HG02981 (cell line): ENCODE data around the gene TRAPPC2.
"Not testable (repeated sequence)": the region's sequence is repeated elsewhere in the genome, so short reads cannot be mapped to it uniquely, and the experiment has no call there.

Experiments
- ATAC-seq: cut with Tn5 transposase; IDR thresholded peaks from one replicate; pipeline ENCODE4 v1.9.1; 2021; ENCODE audit warnings: mild to moderate bottlenecking, moderate library complexity; ENCODE audit not compliant: unreplicated experiment

Gene TRAPPC2

DNA sequence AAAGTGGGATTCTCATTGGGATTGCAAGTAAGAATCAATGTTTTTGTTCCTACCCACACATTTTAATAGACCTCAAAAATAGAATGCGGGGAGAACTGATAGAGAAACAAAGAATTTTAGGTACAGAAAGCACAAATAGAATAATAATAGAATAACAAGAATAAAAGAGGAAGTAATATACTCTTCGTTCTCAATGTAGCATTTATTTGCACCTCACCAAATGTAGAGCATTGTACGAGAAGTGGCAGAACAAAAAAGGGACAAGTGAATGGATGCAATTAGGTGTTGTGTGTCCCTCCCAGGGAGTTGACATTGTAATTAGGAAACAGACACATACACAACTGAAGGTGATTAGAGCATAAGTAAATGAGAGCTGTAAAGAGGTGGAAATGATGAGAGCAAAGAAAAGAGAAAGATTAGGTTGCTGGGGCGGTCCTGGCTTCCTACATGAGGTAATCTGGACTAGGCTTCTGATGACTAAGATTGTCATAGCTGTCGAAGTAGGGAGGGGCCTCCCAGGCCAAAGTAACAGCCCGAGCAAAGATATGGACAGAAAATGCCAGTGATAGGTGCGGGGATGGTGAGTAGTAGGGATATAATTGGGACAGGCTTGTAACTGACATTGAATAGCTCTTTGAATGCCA is 35.1 kb downstream of the TRAPPC2 start:
- peak; percentile 66 for ATAC-seq

GRCh38 chrX:13698432-13698831 is 36.0 kb downstream of the TRAPPC2 start:
- ATAC-seq: no peak

DNA sequence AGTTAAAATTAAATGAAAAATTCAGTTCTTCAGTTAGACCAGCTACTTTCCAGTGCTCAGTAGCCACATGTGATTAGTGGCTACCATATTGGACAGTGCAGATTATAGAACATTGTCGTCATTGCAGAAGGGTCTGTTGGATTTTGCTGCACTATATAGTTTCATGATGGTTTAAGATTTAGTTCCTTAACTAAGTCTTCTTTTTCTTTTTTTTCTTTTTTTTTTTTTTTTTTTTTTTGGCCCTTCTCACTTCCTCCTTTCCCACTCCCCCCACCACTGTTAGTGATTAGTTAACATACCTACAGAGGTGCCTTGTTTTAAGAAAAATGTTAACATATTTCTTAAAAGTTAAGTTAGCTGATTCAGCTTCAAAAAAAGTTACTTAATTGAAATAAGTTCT is 36.4 kb downstream of the TRAPPC2 start:
- ATAC-seq: no peak

DNA sequence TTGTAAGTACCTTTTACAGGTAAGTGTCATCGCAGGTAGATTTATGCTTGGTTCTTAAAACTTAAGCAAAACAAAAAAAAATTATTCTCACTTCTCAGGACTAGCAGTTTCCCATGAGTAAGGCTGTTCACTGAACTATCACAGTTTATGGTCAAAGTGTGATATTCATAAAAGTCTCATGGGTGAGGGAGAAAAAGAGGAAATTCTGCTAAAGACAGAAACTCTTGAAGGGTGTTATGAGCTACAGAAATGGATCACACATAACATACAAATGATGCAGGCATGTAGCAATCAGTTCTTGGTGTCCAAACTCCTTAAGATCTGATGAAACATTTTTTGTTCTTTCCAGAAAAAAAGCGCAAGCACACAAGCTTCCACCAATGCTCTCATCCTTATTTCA is 37.0 kb downstream of the TRAPPC2 start:
- ATAC-seq: peak; percentile 62

DNA sequence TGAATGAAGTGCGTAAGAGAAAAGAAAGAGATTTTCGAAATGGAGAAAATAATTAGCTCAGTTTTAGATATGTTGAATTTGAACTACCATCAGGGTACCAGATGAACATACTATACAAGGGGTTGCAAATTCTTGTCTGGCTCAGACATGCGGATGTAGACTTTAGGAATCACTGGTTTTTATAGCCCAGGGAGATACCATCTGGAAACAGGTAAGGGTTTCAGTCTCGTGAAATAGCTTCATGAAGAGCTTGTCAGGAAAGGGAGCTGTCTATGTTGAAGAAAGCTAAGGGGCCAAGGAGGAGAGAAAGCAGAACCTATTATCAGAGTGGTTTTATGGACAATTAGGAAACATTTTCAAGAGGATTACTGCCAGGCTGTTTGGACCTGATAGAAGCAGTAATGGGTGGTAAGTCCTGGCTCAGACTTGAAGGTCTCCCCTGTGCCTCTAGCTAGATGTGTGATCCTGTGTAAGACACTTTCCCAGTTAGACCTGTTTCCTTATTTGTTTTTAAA is 38.8 kb downstream of the TRAPPC2 start:
- ATAC-seq: no peak

DNA sequence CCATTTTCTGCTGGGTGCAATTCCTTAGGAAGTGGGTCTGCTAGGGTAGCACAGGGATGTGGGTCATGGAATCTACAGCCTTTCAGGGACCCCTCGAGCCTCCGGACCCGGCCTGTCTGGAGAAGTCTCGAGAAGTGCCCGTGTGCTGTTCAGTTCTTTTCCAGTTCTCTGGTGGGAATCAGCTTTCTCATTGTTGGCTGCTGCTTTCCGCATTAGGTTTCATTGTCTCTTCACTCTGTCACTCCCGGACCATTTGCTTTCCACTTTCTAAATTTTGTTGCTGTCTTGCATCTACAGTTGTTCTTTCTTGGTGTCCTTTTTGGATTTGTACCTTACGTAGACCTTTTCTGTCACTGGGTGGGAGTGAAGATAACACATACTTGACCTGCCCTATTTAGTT is 39.4 kb downstream of the TRAPPC2 start:
- ATAC-seq: no peak

GRCh38 chrX:13694359-13694758 is 40.1 kb downstream of the TRAPPC2 start:
- ATAC-seq: no peak

GRCh38 chrX:13693341-13693961 is 41.0 kb downstream of the TRAPPC2 start:
- ATAC-seq: no peak

- ATAC-seq: no peak
Measured at GRCh38 chrX:13692771-13693231, 41.6 kb downstream of the TRAPPC2 start.

DNA sequence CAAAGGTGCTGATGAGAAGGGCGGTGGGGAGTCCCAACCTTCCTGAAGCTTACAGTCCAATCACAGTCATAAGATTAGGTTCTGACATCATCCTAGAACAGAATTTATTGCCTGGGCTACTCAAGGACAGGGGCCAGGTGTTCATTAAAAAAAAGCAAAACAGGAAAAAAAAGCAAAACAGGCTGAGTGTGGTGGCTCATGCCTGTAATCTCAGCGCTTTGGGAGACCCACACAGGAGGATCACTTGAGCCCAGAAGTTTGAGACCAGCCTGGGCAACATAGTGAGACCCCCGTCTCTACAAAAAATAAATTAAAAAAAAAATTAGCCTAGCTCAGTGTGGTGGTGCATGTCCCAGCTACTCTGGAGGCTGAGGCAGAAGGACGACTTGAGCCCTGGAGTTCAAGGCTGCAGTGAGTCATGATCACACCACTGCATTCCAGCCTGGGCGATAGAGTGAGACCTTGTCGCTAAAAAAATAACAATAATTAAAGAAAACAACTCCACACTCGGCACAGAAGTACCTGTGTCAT is 42.5 kb downstream of the TRAPPC2 start:
- ATAC-seq: no peak

GRCh38 chrX:13690836-13691235 is 43.6 kb downstream of the TRAPPC2 start:
- ATAC-seq: no peak

DNA sequence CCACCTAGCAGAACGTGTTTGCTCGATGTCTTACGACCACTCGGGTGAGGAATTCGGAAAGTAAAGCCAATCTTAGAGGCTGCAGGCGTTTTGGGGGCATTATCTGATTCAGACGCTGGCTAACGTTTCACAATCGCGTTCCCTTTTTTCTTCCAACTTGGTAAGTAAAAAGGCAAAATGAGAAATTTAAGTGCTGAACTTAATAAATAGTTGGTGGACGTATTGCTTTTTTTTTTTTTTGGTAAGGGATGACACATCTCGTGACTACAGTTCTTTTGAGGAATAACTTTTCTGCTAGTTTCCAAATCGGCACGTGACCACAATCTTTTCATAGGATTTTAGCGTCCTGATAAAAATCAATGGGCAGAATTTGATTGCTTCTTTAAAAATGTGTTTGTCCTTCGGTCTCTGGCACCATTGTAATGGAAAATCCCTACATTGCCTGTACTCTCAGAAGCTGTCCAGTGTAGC is 44.6 kb downstream of the TRAPPC2 start:
- ATAC-seq: no peak

DNA sequence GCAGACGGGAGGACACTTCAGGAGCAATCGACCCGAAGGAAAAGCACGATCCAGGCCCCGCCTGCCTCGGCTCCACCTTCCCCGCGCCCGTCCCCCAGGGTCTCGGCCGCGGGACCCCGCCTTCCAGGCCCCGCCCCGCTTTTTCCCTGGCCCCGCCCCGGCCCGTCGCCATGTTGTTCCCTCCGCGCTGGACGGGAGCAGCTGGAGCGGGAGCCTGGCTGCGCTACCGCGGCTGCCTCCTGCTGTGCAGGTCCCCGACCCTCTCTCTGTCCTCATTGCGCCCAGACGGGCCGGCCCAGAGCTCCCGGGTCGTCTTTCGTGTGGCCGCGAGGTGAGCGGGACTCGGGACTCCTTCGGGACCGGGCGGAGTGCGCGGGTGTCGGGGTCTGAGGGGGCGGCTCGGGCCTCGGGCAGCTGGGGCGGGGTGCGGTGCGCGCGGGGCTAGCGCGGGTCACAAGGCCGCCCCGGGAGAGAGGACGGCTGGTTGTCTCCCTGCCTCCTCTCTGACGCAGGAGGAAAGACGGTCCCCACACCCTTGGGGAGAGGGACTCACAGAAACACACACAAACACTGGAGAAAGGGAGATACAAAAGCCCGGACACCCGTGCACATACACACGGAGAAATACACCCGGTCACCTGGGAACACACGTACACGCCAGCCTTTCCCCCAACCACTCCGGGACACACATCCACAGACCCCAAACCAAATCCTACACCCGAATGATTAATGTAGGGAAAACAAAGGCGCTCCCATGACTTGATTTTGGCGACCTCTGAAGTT is 45.3 kb downstream of the TRAPPC2 start, which contains the start of gene RAB9A:
Gene RAB9A (plus strand): TSS at position 171 of the 783 bp plus-strand sequence. CDS start 19,619 bp downstream, outside the sequence.
- ATAC-seq: peak; percentile 52

GRCh38 chrX:13688384-13688957 is 45.9 kb downstream of the TRAPPC2 start:
- ATAC-seq: no peak

GRCh38 chrX:13687203-13687602 is 47.2 kb downstream of the TRAPPC2 start:
- ATAC-seq: no peak

GRCh38 chrX:13685126-13685763 is 49.2 kb downstream of the TRAPPC2 start:
- ATAC-seq: no peak

DNA sequence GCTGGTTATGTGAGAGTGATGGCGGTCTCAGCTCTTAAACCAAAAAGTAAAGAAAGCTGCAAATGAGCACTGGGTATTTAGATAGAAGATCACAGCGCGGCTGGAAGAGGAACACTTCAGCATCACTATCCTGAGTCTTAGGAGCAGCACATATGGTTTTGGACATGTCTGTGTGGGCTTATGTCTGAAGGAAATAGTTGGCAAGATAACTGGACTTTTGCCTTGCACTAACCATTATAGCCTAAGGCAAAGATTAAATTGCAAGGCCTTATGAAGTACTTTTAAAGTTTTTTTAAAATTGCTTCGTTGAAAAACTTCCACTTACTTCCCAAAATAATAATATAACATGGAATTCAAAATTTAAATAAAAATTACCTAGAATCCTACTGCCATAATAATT is 50.1 kb downstream of the TRAPPC2 start:
- no peak for ATAC-seq

DNA sequence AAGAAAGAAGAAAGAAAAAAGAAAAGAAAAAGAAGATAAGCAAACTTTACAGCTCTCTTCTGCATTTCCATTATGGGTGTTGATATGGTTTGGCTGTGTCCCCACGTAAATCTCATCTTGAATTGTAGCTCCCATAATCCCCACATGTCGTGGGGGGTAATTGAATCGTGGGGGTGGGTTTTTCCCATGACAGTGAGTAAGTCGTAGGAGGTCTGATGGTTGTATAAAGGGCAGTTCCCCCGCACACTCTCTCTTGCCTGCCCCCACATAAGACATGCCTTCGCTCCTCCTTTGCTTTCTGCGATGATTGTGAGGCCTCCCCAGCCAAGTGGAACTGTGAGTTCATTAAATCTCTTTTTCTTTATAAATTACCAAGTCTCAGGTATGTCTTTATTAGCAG is 52.8 kb downstream of the TRAPPC2 start:
- ATAC-seq: no peak

- ATAC-seq: not testable (repeated sequence)
Measured at GRCh38 chrX:13679700-13680099, 54.7 kb downstream of the TRAPPC2 start.

DNA sequence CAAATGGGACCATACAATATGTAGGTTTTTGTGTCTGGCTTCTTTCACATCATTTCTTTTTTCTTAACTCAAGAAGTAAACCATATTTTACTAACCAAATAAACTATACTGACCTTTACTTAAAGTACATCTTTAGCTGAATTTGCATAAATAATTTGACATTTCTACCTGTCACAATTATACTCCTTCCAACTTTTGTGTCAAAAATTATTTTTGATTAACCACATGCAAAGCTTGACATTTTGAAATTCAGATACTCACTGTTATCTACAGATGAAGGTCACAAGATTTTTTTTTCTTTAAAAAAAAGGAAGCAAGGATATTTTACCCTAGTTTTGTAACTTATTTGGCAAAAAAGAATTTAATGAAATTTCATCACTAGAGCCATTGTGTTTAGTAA is 57.5 kb downstream of the TRAPPC2 start:
- ATAC-seq: no peak
